ENCODE measurements around the gene POMT2.

The POMT2 gene

DNA sequence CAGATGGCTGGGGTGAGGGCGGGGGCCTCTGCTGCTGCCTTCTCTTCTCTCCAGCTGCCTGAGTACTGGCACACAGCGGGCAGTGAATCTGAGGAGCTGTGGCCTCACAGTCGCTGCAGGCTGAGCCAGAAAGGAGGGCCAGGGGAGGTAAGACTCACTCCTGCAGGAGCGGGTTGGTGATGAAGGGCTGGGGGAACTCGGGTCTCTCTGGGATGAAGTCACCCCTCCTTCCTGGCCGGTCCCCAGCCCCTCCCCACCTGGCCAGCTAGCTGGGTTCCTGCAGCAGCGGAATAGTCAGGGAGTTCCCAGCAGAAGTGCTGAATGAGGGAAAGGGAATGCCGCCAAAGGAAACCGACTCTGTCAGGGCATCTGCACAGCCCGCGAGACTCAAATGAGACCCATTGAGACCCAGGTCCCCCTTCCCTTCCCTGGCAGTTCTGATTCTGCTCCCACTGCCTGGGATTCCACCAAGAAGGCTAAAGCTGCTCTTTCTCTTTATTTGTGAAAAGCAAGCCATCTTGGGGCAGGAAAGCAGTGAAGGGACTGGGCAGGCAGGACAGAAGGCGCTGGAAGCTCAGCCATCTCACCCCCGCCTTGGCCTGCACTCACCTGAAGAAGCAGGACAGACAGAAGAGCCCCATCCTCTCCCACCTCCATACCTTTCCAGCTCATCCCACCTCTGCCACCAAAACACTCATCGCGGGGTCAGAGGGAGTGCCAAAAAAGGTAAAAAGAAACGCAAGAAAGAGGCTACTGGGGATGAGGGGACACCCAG lies 54.9 kb downstream of the POMT2 start:
- no peak for DNase-seq (ENCODE audit: low spot score)

DNA sequence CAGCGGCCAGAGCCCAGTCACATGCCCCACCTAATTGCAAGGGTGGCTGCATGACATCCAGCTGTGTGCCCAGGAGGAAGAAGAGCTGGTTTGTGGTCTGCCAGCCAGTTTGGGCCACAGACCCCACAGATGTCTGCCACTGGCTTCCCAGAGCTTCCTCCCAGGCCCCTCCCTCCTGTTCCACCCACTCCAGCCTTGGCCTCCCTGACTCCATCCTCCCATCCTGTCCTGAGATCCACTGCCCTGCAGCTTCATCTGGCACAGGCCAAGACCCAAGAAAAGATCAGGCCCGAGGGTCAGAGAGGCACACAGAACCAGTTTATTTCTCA lies 55.5 kb downstream of the POMT2 start:
- no peak for DNase-seq (ENCODE audit: low spot score)

DNA sequence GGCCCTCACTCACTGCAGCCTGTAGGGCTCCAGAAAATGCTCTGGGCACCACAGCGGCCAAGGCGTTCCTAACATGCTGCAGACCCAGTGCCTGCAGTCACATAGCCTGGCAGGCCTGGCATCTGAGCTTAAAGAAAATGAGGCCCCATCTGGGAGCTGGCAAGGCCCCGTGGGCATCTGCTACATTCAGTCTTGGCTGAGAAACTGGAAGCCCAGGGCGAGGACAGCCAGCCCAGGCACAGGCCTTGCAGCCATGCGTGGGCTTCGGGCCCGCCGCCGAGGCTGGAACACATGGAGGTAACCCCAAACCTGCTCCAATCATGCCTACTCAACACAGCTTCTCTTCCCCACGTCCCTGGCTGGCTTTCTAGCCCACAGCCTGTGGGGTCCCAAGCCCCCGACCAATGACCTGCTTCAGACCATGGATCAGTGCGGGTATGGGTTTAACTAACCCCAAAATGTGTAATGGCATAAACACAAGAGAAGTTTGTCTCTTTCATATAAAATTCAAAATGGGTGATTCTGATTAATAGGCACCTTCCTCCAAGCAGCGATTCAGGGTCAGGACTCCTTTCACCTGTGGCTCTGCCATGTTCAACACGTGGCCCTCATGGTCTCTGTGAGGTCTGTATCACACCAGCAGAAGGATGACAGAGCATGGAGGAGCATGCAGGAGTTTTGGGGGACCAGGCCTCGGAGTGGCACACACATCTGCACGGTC lies 56.1 kb downstream of the POMT2 start:
- DNase-seq (ENCODE audit: low spot score), result no peak

DNA sequence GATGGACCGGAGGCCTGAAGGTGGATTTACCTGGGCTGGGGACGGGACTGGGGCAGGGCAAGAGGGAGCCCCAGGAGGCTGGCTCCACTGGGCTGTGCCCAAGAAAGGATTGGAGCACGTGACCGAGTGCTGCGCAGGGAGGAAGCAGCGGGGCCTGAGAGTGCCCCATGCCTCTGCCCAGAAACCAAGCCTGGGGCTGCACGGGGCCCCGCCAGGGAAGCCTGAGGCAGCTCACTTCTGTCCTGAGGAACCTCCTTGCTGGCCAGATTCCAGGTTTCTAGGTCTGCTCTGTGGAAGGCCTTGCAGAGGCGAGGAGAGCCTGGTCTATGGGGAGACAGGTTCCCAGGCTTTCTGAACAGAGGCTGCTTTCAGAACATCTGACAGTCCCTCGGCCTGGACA lies 60.1 kb downstream of the POMT2 start:
- peak; percentile 31 for DNase-seq (ENCODE audit: low spot score)

DNA sequence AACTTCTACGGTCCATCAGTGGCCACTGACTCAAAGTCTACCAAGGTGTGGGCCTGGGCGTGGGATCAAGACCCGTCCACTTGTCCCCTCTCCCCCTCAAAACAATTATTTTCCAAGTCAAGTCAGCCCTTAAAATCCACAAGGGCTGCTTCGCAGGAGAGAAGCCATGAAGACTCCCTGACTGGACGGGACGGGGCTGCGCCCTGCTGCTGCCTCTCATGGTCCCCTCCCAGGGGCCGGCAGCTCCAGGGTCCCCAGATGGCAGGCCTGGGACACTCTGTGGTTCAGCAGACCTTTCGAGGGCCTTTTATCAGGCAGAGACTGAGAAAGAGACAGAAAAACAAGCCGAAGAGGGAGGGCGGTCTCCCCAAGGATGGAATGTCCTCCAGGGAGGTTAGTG lies 60.5 kb downstream of the POMT2 start:
- DNase-seq (ENCODE audit: low spot score), result no peak

DNA sequence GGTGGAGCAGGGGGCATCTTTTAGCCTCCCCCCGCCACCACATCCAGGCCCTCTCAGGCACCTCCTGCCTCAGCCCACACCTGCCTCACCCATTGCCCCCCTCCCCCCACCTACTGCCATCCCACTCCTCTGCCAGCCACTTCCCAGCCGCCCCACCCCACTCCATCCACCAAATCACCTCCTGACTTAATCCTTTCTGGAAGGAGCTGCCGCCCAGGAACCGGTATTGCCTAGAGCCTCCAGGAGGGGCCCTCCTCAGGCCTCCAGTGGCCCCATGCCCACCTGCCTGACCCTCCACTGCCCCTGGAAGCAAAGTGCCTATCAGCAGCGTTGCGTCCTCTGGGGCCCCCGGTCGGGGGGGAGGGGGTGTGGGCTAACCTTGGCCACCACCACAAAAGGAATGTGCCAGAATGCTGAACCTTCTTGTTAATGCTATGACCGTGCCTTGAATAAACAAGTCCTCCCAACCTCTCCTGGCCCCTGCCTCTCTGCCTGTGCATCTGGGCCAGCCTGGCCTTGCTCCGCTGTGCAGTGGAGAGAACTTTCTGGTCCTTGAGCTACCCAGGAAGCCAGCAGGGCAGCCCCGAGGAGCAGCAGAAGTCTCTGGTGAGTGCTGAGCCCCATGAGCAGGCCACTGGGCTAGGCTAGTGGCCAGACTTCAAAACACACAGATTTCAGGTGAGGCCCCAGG lies 61.5 kb downstream of the POMT2 start:
- no peak for DNase-seq (ENCODE audit: low spot score)

DNA sequence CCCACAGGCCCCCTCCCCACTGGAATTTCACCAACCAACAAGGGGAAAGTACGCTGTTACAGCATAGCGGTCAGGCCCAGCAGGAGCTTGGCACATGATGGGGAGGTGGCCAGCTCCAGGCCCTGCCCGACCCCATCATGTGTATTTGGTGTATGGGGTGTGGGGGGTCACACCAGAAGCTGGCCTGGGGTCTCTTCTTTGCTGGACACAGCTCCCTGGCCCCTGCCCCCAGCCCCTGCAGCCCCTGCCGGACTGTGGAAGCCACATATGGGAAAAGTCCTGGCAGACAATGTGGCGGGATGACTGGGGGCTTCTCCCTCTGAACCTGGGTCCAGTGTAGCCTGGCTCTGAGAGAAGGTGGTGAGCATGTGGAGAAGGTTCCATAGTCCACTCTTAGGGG lies 62.1 kb downstream of the POMT2 start:
- DNase-seq (ENCODE audit: low spot score), result no peak

DNA sequence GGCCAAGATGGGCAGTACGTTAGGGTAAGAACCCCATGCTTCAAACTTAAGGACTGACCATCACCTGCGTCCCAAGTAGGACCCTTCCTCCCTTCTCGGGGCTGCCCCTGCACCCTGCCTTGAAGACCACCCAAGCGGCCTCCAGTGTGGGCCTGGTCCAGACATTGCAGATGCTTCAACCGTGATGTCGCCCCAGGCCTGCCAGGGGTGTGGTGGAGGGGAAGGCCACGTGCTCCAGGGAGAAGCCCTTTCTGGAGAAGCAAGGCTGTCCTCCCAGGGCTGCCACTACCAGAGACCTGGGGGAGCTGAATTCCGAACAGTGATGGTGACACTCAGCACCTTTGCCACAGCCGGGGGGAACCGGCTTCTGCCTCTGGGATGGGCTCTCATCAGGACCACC lies 63.0 kb downstream of the POMT2 start:
- DNase-seq (ENCODE audit: low spot score), result no peak

DNA sequence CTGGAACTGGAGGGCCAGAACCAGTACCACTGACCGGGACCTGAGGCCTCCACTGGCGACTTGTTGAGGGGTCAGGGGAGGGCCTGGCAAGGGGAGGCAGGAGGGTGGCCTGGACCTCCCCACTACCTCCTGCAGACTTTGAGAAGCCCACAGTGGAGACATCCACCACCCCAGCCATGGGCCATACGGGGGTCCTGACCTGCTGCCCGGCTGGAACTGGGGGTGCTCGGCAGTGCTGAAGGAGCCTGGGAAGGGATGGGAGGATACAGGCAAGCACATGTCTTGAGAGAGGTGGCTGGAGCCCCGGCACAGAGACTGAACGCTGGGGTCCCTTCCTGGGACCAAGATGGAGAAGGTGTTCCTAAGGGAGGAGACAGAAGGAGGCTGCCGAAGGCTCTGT lies 64.0 kb downstream of the POMT2 start:
- no peak for DNase-seq (ENCODE audit: low spot score)

DNA sequence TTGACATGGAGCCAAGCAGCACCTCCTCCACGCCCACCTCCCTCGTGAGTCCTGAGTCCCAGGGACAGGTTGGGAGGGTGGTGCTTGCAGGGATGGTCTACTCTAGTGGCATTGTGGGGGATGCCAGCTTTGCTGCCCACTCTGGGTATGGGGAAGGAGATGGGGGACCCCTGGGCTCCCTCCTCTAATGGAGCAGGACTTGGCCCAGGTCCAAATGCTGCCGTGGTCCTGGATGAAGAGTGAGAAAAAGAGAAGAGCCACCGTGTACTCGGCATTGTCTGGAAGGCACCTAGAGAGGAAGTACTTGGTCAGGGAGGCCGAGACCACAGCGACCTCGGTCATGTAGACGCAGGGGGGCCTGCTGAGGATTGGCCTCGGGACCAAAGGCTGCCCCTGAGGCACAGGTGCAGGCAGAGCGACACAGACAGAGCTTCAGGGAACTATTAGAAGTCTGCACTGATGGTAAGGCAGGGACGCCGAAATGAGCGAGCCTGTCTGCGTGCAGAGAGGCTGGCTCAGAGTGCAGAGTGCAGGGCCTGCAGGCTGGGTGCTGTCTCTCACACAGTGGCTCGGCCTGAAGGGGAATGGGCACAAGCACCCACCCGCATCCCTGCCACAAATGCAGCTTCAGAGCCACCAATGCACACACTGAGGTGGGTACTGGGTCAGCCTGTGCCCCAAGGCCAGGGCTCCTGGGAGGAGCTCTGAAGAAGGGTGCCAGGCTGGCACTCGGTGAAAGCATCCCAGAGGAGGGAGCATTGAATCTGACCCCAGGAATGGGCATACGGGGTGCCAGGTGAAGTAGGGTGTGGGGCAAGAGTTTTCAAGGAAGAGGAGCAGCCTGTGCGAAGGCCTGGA lies 67.1 kb downstream of the POMT2 start:
- no peak for DNase-seq (ENCODE audit: low spot score)

DNA sequence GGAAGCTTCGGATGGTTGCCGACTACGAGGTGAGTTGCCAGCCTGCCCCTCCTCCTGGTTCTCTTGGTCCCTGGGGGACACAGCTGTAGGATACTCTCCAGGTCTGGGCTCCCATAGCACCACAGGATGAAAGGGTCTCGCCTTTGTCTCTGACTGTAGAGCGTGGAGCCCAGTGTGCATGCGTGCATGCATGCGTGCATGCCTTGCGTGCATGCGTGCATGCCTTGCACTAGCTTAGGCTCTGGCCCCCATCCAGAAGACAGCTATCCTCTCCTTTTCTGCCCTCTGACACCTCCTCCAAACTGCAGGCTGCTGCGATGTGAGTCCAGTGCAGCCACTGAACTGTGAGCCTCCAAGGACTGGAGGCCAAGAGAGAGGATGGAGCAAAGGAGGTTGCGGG lies 68.8 kb downstream of the POMT2 start:
- DNase-seq (ENCODE audit: low spot score), result no peak

DNA sequence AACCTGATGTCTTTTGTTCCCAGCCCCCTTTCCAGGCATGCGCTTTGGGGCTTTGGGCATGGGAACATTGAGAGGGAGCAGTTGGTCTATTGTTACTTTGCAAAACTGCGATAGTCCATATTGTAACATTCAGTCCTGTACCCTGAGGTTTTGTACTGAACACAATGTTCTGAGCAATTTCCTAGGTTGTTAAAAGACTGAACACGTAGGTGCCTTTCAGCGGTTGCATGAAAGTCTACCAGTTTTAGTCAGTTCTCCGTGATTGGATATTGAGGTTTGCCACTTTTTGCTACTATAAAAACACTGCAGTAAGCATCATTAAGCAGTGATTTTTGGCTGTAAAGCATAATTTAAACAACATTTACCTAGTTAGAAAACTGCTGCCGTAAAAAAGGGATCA lies 69.8 kb downstream of the POMT2 start:
- DNase-seq (ENCODE audit: low spot score), result no peak

DNA sequence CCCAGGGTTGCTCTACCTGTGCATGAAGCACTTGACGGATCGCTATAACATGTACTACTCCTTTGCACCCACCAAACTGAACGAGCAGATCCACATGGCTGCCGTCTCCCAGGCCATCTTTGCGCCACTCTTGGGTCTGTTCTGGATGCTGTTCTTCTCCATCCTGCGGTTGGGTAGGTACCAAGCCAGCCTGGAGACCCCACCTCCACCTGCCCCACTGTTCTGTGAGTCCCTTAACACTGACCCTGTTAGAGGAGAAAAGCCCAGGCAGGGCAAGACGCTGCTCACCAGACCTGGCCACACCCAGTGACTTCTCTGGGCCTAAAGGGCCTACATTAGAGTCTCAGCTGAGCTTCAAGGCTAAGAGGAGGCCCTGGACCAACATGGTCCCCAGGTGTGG lies 71.4 kb downstream of the POMT2 start:
- no peak for DNase-seq (ENCODE audit: low spot score)

DNA sequence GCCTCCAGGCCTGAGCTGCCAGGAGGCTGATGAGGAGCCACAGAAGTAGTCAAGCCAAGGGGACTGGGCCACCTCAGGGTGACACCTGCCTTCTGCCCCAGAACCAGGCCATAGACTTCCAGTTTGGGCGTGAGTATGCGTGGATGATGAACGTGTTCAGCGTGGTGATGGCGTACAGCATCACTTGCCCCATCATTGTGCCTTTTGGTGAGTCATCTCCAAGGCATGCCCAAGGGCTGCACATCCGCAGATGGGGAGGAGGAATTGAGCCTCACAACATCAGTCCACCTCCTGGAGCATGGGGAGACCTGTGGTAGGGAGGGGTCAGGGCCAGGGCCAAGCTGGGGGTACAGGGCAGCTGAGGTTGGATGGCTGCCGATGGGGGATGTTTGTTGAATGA lies 72.0 kb downstream of the POMT2 start:
- no peak for DNase-seq (ENCODE audit: low spot score)

DNA sequence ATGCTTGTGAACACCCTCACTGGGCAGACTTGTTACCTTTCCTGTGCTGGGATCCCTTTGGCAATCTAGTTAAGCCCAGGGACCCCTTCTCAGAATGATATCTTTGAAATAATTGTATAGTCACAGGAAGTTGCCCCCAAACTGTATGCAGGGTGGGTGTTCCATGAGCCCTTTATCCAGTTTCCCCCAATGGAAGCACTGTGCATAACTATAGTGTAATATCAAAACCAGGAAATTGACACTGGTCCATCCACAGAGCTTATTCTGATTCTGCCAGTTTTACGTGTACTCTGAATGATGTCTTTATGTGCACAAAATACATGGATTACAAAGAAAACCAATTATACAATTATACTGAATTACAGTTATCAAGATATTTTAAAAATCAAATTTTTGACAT lies 73.9 kb downstream of the POMT2 start:
- DNase-seq (ENCODE audit: low spot score), result no peak

DNA sequence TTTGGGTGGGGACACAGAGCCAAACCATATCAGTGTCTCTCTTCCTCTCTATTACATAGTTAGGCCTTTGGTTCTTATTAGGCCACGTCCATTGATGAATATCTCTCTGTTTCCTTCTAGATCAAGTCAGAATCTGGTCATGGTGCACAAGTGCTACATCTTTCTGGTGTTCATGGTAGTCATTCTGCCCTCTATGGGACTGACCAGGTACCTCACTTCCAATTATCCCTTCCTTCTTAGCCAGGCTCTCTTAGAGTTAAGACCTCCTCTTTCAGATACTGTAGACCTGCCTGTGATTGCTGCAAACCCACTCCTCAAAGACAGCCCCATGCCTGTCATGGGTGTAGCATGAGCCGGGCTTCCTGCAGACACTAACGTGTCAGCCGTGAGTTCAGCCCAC lies 74.9 kb downstream of the POMT2 start:
- DNase-seq (ENCODE audit: low spot score), result no peak

DNA sequence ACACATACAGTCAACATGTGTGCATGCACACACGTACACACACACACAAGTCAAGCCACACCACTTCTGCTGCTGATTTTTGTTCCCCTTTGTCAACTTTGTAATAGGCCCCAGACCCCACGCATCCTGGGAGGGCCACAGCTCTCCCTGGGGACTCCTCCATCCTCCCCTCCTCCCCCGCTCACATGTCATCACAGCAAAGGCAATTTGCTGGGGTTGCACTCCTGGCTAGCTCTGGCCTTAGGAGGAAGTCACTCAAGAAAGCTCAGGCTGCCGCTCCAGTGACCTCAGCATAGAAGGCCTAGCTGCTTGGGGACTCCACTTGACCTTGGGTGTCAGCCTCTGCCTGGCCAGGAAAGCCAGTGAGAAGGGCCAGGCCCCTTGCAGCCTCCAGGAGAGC lies 76.8 kb downstream of the POMT2 start:
- DNase-seq (ENCODE audit: low spot score), result no peak

DNA sequence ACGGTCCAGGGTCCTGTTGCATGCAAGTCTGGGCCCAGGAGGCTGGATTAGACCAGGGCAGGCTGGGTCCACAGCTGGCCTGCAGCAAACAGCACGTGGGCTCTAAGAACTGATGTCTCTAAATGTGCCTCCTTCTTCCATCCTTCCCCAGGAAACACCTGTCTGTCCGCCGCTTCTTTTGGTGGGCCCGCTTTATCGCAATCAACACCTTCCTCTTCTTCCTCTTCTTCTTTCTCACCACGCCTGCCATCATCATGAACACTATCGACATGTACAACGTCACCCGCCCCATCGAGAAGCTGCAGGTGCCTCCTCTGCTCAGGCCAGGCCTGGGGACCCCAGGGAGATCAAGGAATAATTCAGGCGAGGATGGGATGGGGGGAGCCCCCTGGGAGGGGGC lies 77.9 kb downstream of the POMT2 start:
- no peak for DNase-seq (ENCODE audit: low spot score)

DNA sequence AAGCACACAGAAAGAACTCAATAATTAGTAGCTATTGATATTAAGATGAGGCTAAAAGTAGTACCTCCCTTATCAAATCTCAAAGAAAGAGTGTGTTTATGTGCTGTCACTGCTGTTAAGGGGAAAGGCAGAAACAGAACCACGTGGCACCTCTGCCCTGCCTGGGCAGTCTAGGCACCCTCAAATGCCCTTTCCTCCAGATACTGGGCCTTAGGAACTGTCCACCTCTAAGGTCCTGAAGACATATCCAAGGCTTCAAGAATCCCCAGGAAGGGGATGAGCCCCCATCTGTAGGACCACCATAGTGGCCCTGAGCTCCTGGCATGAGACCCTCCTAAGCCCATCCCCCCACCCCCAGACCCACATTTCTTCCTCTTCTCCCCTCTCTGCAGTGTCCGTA lies 78.7 kb downstream of the POMT2 start:
- DNase-seq (ENCODE audit: low spot score), result no peak

DNA sequence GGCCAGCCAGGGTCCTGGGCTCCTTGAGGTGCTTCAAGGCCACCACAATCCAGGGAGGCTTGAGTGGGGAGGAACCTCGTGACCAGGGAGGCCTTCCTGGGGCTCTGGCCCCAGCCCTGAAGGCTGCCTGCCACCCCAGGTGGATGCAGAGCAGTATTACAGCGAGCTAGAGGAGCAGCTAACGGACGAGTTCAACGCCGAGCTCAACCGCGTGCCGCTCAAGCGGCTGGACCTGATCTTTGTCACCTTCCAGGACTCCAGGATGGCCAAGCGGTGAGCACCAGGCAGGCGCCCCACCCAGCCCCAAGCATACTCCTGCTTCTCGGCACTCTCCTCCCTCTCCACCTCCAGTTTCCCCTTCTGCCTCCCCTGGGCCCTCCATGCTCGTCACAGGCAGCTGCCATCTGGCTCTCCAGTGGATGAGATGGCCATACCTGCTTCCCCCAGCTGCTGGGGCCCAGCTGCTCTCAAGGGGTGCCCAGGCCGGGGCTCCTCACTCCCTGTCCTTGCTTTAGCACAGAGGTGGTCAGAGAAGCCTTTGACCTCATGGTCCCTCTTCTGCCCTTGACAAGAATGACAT lies 80.3 kb downstream of the POMT2 start:
- DNase-seq (ENCODE audit: low spot score), result no peak

DNA sequence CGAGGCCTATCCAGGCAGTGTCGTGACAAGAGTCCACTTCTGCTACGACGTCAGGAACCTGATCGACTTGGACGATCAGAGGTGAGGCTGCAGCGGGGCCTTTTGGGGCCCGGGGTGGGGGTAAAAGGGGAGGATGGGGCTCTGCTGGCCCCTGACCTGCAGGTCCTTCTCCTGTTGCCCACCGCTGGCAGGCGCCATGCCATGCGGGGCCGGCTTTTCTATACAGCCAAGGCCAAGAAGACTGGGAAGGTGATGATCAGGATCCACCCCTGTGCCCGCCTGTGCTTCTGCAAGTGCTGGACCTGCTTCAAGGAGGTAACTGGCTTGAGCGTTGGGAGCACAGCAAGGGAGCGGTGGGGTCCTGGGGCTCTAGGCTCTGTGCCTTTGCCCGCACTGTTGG lies 81.3 kb downstream of the POMT2 start:
- no peak for DNase-seq (ENCODE audit: low spot score)

DNA sequence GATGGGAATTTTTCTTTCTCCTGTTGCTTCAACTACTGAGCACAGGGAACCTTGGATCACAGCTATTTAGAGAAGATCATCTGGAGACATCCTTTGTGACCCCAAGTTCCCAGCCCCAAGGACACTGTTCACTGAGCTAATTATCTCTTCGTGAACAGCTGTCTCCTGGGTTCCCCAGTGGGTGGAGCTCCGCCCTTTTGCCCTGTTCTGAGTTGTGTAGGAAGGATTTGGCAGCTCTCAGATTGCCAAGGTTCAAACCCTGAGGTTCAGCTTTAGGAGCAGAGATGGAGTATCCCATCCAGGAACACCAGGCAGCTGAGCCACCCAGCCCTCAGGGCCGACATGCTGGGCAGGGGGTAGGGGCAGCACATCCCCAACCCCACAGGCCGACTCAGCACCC lies 81.7 kb downstream of the POMT2 start:
- no peak for DNase-seq (ENCODE audit: low spot score)
